GM12874 (cell line): Measurements from ENCODE around the gene IQGAP3.

ENCODE experiments used
- TF ChIP-seq, protein P1 (sequence below): IDR thresholded peaks from 2 replicates; pipeline ENCODE4 v1.5.1; 2011; ENCODE audit warnings: low read depth, mild to moderate bottlenecking, control low read depth, low read length, moderate library complexity; ENCODE audit not compliant: insufficient read depth

IQGAP3 gene

DNA sequence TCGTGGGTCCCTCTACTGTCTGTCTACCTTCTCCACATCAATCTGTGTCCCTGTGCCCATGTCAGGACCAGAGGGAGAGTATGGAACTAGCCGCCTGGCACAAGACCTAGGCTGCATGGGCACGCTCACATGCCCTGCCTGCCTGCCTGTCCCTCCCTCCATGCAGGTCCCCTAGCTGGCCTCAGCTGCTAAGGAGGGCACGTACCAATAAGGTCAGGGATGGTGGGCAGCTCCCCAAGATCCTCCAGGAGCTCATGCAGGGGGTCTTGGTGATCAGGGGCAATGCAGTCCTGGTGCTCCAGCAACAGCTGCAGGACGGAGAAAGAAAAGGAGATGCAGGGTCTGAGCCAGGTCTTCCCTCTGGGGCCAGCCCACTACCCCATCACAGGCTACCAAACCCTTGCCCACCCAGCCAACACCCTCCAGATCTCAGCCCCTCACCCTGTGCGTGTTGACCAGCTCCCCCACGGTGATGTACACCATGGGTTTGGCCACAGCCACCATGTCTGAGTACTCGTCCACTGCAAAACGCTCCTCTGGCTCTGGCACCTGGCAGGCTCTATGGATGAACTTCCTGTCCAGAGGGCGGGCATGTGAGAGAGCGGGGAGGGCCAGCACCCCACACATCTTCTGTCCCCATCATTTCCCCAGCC is 38.7 kb downstream of the IQGAP3 start:
- TF ChIP-seq, protein P1, sequence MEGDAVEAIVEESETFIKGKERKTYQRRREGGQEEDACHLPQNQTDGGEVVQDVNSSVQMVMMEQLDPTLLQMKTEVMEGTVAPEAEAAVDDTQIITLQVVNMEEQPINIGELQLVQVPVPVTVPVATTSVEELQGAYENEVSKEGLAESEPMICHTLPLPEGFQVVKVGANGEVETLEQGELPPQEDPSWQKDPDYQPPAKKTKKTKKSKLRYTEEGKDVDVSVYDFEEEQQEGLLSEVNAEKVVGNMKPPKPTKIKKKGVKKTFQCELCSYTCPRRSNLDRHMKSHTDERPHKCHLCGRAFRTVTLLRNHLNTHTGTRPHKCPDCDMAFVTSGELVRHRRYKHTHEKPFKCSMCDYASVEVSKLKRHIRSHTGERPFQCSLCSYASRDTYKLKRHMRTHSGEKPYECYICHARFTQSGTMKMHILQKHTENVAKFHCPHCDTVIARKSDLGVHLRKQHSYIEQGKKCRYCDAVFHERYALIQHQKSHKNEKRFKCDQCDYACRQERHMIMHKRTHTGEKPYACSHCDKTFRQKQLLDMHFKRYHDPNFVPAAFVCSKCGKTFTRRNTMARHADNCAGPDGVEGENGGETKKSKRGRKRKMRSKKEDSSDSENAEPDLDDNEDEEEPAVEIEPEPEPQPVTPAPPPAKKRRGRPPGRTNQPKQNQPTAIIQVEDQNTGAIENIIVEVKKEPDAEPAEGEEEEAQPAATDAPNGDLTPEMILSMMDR: no peak

DNA sequence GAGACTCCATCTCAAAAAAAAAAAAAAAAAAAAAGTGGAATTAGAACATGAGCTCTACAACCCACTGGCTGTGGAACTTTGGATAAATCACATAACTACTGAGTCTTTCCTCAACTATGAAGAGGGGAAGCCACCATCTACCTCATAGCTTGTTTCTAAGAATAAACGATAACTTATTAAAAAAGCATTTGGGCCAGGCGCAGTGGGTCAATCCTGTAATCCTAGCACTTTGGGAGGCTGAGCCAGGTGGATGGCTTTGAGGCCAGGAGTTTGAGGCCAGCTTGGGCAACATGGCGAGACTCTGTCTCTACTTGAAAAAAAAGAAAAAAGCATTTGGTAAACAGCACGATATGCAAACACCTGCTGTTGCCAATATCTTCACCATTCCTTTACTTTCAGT is 40.0 kb downstream of the IQGAP3 start:
- TF ChIP-seq, protein P1: no peak

DNA sequence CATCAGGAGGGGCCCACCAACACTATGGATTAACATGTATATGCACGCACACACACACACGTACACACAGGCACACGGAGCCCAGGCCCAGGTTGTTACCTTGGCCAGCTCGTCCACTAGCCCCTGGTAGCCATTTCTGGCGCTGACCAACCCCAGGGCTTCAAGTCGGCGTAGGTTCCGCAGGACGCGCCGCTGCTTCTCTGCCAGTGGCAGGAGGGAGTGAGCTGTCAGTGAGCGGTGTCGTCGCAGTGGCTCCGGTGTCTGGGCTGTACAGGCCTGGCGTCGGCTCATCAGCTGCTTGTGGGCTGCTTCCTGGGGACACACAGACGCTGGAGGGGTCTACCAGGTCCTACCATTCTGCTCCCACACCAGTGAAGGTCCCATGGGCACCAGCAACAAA is 42.4 kb downstream of the IQGAP3 start:
- TF ChIP-seq, protein P1: no peak

DNA sequence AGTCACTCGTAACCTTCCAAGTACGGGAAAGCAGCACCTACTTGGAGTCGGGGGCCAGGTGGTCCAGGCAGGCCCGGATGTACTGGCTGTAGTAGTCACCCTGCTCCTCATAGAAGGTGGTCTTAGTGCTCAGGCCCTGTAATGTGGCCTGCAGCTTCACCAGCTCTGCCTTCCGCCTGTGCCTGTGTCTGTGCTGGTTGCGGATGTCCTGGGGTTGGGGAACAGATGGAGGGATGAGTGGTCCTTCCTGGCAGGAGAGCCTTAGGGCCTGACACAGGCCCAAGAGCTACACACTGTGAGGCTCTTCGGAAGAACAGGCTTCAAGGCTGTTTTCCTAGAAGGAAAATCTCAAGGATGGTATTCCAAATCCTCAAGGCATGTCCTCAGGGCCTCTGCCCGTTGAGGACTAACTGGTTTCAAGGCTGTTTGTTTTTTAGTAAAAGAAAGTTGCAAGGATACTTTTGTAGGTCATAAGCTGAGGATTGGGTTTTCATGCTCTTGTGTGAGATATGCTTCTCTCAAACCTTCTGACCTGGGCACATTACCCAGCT is 43.4 kb downstream of the IQGAP3 start:
- TF ChIP-seq, protein P1: no peak

DNA sequence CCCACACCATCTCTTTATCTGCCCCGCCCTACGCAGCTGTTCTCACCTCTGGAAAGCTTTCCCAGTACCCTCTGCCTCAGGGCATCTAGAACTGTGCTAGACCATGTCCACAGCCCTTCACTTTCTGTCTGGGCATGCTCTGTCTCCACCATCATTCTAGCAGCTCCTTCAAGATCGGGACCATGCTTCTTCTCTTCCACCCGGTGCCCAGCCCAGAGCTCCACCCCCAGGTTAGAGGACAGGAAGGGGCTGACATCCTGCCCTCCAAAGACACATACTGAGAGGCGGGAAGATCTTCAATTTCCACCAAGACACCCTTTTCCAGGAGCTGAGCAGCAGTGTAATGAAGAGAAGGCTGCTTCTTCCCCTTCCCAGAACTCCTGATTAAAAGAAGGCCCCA is 44.1 kb downstream of the IQGAP3 start:
- TF ChIP-seq, protein P1: no peak

DNA sequence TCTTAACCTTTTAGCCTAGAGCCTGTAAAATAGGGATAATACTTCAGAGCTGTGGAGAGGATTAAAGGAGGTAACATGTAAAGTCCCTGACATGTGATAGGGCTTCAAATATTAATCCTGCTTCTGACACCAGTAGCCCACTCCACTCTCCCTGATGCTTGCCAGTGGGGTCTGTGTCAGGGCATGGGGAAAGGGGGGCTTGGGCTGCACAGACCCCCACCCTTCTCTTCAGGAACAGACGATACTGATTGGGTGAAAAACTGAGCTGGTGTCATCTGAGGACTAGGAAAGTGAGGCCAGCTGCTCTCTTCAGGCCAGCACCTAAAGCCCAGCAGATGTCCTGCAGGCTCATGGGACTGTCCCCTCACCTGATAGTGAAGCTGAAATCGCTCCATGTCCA is 44.8 kb downstream of the IQGAP3 start:
- TF ChIP-seq, protein P1: no peak

DNA sequence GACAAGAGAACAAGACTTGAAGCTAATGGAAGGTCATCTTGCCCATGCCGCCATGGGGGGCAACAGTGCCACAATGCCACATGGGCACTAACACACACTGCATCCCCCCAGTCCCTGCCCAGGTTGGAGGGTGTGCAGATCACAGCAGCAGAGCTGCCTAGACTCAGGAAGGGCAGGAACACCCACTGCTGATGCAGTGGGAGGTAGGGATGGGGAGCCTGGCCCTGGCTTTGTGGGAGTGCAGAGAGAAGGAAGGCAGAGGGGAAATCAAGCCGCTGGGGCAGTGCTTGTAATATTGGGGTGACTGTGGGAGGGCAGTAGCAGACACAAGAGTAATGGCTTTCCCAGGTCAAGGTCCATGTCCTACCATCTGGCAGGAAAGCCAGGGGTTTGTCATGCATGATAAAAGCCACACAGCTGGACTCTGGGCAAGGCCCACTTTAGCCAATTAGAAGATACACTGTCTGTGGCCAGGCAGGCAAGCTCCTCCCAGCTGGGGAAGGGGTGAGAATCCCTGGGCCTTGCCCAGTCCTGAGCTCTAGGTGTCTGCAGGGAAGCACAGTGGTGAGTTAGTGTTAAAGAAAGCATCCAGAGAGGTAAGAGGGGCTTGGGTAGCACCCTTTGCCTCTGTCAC is 46.4 kb downstream of the IQGAP3 start:
- TF ChIP-seq, protein P1: no peak
